ENCODE data around the gene MACC1.

The MACC1 gene

GRCh38 chr7:20172736-20173334, 44.3 kb downstream of the MACC1 start:
- peak; percentile 8 for DNase-seq

- DNase-seq: no peak
These were observed 46.6 kb downstream of the MACC1 start for GRCh38 chr7:20170633-20171032.

GRCh38 chr7:20165146-20165510, 52.1 kb downstream of the MACC1 start:
- no peak for DNase-seq

- no peak for DNase-seq
These were observed 52.6 kb downstream of the MACC1 start for GRCh38 chr7:20164425-20165145.

- DNase-seq: no peak
These were observed 54.5 kb downstream of the MACC1 start for GRCh38 chr7:20162665-20163064.

GRCh38 chr7:20159226-20159747, 57.9 kb downstream of the MACC1 start:
- no peak for DNase-seq

GRCh38 chr7:20158684-20159083, 58.5 kb downstream of the MACC1 start:
- DNase-seq: no peak

GRCh38 chr7:20157456-20157855, 59.7 kb downstream of the MACC1 start:
- DNase-seq: no peak

- DNase-seq: no peak
These were observed 63.2 kb downstream of the MACC1 start for GRCh38 chr7:20153999-20154398.

- no peak for DNase-seq
These were observed 63.6 kb downstream of the MACC1 start for GRCh38 chr7:20153567-20153966.

GRCh38 chr7:20152511-20152910, 64.7 kb downstream of the MACC1 start:
- no peak for DNase-seq

GRCh38 chr7:20151708-20152456, 65.3 kb downstream of the MACC1 start:
- DNase-seq: no peak

- no peak for DNase-seq
These were observed 70.7 kb downstream of the MACC1 start for GRCh38 chr7:20146451-20146850.

GRCh38 chr7:20144801-20145200, 72.4 kb downstream of the MACC1 start:
- no peak for DNase-seq

GRCh38 chr7:20141666-20142065, 75.5 kb downstream of the MACC1 start:
- DNase-seq: no peak

- no peak for DNase-seq
These were observed 76.2 kb downstream of the MACC1 start for GRCh38 chr7:20141002-20141345.

GRCh38 chr7:20140291-20141001, 76.7 kb downstream of the MACC1 start:
- DNase-seq: no peak

GRCh38 chr7:20136647-20137046, 80.5 kb downstream of the MACC1 start:
- no peak for DNase-seq

- DNase-seq: no peak
These were observed 83.4 kb downstream of the MACC1 start for GRCh38 chr7:20133803-20134202.

GRCh38 chr7:20132585-20132984, 84.6 kb downstream of the MACC1 start:
- DNase-seq: no peak

- no peak for DNase-seq
These were observed 85.4 kb downstream of the MACC1 start for GRCh38 chr7:20131776-20132175.

GRCh38 chr7:20129920-20130319, 87.3 kb downstream of the MACC1 start:
- DNase-seq: no peak

- no peak for DNase-seq
These were observed 89.2 kb downstream of the MACC1 start for GRCh38 chr7:20128001-20128400.
